Stimulated activated CD8-positive, alpha-beta memory T cell treated with anti-CD3 and anti-CD28 coated beads, Interleukin-4, amount 100 ng/mL, for 24 hours (primary cell): ENCODE results near the gene ENOX1.
"Not testable (repeated sequence)": the region's sequence is repeated elsewhere in the genome, so short reads cannot be mapped to it uniquely, and the experiment has no call there.

Experiments used
- DNase-seq: peaks from one replicate; pipeline ENCODE4 v3.0.0-alpha.2; 2020; ENCODE audit warnings: low read depth

ENOX1 gene

DNA sequence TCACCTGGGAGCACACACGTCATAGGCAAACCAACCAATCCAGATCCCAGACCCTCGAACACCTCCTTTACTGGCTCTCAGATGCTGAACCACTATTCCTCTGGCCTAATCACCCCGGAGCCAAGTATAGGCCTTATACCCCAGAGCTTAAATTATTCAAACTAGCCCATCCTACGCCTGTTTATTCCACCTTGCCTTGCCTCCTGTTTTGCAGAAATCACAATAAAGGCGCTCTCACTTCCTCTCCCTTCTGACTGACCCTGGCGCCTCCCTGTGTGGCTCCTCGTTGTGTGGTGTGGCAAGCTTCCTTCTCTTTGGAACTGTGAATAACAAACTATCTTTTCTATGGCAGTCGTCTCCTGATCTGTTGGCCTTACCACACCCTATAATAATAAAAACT is 354.9 kb downstream of the ENOX1 start:
- DNase-seq, result no peak

- no peak for DNase-seq
These were observed 355.5 kb downstream of the ENOX1 start for GRCh38 chr13:43431290-43431716.

- DNase-seq, result no peak
These were observed 358.1 kb downstream of the ENOX1 start for GRCh38 chr13:43428545-43429296.

DNA sequence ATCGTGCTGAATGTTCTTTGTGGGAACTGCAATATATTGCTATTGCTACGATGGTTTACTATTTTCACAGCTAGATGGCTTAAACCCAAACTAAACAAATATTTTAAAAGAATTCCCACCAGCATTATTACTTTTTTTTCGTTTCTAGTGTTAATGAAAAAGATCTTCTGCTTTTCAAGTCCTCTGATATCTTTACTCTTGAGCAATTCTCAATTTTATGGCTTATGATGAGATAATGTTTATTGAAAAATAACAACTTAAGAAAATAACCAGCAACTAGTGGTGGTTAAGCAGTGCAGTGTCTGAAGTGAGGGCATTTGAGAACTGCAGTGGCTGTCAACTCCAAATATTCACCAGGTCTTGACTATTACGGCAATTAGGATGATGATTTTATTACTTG is 360.4 kb downstream of the ENOX1 start:
- no peak for DNase-seq

GRCh38 chr13:43425234-43425633 is 361.5 kb downstream of the ENOX1 start:
- no peak for DNase-seq

- no peak for DNase-seq
These were observed 362.4 kb downstream of the ENOX1 start for GRCh38 chr13:43424412-43424811.

DNA sequence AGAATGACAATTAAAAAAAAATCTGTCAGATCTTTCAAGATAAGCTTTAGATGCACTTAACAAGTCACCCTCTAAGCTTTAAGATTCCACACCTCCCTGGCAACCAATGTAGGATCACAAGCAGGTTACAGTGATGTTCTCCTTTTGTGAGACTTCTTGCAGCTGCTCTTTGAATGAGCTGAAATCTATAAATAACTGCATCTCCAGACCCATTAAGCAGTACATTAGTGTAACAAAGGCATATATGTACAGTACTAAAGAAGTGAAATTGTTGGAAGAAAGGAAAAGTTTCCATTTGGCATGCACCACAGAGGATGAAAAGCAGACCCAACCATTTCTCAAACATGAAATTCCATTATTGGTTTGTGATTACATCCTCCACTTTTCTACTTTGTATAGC is 364.7 kb downstream of the ENOX1 start:
- DNase-seq, result no peak

GRCh38 chr13:43416842-43417241 is 369.9 kb downstream of the ENOX1 start:
- DNase-seq, result not testable (repeated sequence)

- DNase-seq, result not testable (repeated sequence)
These were observed 370.4 kb downstream of the ENOX1 start for GRCh38 chr13:43416408-43416807.

- DNase-seq, result not testable (repeated sequence)
These were observed 370.8 kb downstream of the ENOX1 start for GRCh38 chr13:43415903-43416391.

DNA sequence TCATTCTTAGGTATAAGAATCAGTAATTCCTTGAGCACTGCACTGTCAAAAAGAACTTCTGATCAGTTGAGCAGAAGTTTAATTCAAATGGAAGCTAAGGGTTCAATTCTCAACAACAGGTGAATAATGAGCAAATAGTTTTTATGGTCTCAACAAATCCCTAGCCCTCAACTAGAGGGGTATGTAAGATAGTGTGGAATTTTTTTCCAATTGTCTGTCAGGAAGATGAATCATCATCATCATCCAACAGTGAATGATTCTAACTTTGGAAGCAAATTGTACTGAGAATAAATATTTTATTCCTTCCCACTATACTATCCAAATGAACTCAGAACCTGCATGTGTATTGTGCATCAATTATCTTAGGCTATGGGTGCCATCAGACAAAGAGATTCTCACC is 372.7 kb downstream of the ENOX1 start:
- no peak for DNase-seq

GRCh38 chr13:43411741-43412140 is 375.0 kb downstream of the ENOX1 start:
- no peak for DNase-seq

DNA sequence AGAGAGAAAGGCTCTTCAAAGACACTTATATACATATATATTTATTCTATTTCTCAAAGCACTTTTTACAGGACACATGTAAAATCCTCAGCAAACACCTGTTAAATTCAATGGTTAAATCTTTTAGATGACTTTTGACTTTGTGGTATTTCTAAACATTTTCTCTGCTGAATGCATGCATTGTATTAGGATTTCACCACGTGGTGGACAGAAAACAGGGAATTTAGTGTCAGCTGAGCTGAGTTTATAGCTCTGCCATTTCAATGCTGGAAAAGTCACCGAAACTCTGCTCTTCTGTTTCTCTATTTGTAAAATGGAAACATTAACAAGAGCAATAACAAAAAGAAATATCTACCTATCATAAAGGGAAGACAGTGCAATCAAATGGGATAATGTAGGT is 375.6 kb downstream of the ENOX1 start:
- DNase-seq, result no peak

- no peak for DNase-seq
These were observed 378.5 kb downstream of the ENOX1 start for GRCh38 chr13:43408274-43408673.

DNA sequence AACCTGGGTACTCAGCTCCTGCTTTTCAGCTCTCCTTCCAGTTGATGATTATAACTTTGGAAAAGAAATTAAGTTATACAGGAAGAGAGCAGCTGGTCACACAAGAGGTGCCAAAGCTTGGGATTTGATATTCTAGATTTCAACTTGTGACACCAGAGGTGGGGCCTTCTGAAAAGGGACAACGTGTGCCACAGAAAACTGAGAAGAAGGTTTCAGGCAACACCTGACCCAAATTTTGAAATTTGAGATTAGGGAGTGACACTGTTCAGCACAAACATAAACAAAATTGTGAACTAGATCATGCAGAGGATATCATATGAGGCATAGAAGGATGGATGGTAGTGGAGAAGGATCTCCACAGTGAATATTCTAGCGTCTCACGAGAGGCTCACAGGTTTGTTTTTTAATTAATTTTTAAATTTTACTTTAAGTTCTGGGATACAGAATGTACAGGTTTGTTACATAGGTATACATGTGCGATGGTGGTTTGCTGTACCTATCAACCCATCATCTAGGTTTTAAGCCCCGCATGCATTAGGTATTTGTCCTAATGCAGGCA is 379.7 kb downstream of the ENOX1 start:
- no peak for DNase-seq

DNA sequence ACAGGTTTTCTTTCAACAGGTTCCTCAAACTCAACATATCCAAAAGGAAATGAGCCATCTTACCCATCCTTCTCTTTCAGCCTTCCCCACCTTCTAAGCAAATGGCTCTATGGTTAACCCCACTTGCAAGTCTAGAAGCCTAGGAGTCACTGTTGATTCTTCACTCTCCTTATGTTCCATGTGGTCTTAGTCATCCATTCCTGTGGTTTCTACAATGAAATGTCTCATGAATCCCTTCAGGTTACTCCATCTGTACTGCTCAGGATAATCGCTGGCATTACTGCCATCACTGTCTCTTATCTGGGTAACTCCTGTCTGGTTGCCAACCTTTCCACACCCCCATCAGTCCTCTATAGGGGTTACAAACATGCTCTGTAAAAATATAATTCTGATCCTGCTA is 381.3 kb downstream of the ENOX1 start:
- no peak for DNase-seq

- no peak for DNase-seq
These were observed 384.4 kb downstream of the ENOX1 start for GRCh38 chr13:43402380-43402779.

- no peak for DNase-seq
These were observed 385.4 kb downstream of the ENOX1 start for GRCh38 chr13:43401361-43401760.

GRCh38 chr13:43397111-43397510 is 389.7 kb downstream of the ENOX1 start:
- DNase-seq, result no peak

GRCh38 chr13:43391036-43391435 is 395.7 kb downstream of the ENOX1 start:
- DNase-seq, result no peak

GRCh38 chr13:43390619-43391018 is 396.2 kb downstream of the ENOX1 start:
- DNase-seq, result no peak

DNA sequence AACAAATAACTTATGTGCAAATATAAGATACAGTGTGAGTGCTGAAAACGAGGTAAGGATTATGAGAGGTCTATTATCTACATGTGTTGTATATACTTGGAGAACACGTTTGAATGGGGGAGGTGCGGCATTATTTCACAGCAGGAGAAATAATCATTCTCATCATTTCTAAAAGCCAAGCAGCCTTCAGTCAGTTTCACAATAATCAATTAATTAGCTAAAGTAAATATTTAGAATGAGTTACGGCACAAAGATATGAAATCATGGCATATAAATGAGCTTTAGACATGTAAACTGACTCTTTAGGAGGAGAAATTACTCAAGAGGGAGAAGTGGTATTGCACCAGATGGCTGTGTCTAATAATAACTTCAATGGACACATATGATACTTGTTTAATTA is 396.8 kb downstream of the ENOX1 start:
- DNase-seq, result no peak

- no peak for DNase-seq
These were observed 397.2 kb downstream of the ENOX1 start for GRCh38 chr13:43389573-43389972.
